OCI-LY7 (cell line): Measurements from ENCODE around the gene ABCF1.

Experiments
- CTCF ChIP-seq: fragments of 200-600 bp; sonication (generic); conservative IDR thresholded peaks from 2 replicates; pipeline ENCODE4 v1.5.1; 2014; ENCODE audit warnings: mild to moderate bottlenecking, antibody characterized with exemption, low read length, moderate library complexity, mixed read lengths
- EZH2phosphoT487 ChIP-seq: fragments of 200-600 bp; sonication (generic); IDR thresholded peaks from 2 replicates; pipeline ENCODE4 v1.6.1; 2018; ENCODE audit warnings: low read depth, borderline replicate concordance, mild to moderate bottlenecking, mixed run types, antibody characterized with exemption, low read length, moderate library complexity, mixed read lengths

- TF ChIP-seq CTCF, result no peak
- TF ChIP-seq EZH2phosphoT487, result no peak
Measured at GRCh38 chr6:30568245-30568644, 3.0 kb upstream of the ABCF1 start.
